HEK293 (cell line): ENCODE data around the gene ZNF460.

ENCODE experiments used
- CTCF ChIA-PET: fragments of 350-600 bp; formaldehyde crosslinking; extraction: SDS; loops from one replicate; lab custom pipeline; 2021; ENCODE audit warnings: antibody characterized with exemption; lab: Yijun Ruan, JAX
- POLR2A ChIA-PET: fragments of 300-600 bp; formaldehyde crosslinking; extraction: SDS; loops from one replicate; lab custom pipeline; 2020; ENCODE audit warnings: antibody characterized with exemption, inconsistent platforms; lab: Yijun Ruan, JAX
- H3K27ac ChIP-seq: fragments of 200-500 bp; sonication (Bioruptor generic); 2 replicates; pipeline ENCODE4 v1.5.1; 2014; ENCODE audit warnings: low read depth, low read length, control low read depth, inconsistent platforms; ENCODE audit errors: extremely low read depth
- H3K36me3 ChIP-seq, 2 experiments: fragments of 200-500 bp in 1 of 2; sonication (Bioruptor generic) in 1 of 2; 1 replicate in 1 of 2; 2 replicates in 1 of 2; pipeline ENCODE4 v1.5.1; 2014 to 2017; ENCODE audit warnings: inconsistent platforms in 2 of 2, low read length in 2 of 2; ENCODE audit not compliant: control insufficient read depth in 2 of 2, insufficient read depth in 1 of 2
- H3K4me1 ChIP-seq: fragments of 200-500 bp; sonication (Bioruptor generic); 2 replicates; pipeline ENCODE4 v1.5.1; 2014; ENCODE audit warnings: mild to moderate bottlenecking, low read length, inconsistent platforms; ENCODE audit not compliant: control insufficient read depth, insufficient read depth
- H3K4me3 ChIP-seq: 2 replicates; pipeline ENCODE4 v1.5.1; 2011; ENCODE audit warnings: low read depth, mild to moderate bottlenecking, control low read depth, low read length, moderate library complexity
- H3K9me3 ChIP-seq: fragments of 200-500 bp; sonication (Bioruptor generic); 2 replicates; pipeline ENCODE4 v1.5.1; 2014; ENCODE audit warnings: low read depth, low read length, inconsistent platforms; ENCODE audit not compliant: control insufficient read depth, insufficient read depth
- HOXC10 ChIP-seq: sonication (generic); formaldehyde crosslinking; IDR thresholded peaks from 2 replicates; pipeline ENCODE4 v1.8.1; 2023; ENCODE audit warnings: mild to moderate bottlenecking, missing genetic modification reagents
- IKZF3 ChIP-seq: fragments of 450-650 bp; IDR thresholded peaks from 2 replicates; pipeline ENCODE4 v1.5.0; 2018; ENCODE audit warnings: missing biosample characterization, mild to moderate bottlenecking, missing genetic modification characterization, moderate library complexity
- MZF1 ChIP-seq: fragments of 450-650 bp; formaldehyde crosslinking; IDR thresholded peaks from 2 replicates; pipeline ENCODE4 v1.5.1; 2017; ENCODE audit warnings: missing biosample characterization, missing genetic modification characterization, borderline replicate concordance
- OVOL3 ChIP-seq: fragments of 450-650 bp; formaldehyde crosslinking; IDR thresholded peaks from 2 replicates; pipeline ENCODE4 v1.5.1; 2016; ENCODE audit warnings: missing biosample characterization, missing genetic modification characterization
- REPIN1 ChIP-seq: fragments of 450-650 bp; formaldehyde crosslinking; IDR thresholded peaks from 2 replicates; pipeline ENCODE4 v1.5.1; 2017; ENCODE audit warnings: missing biosample characterization, missing genetic modification characterization, low read depth
- ZIC2 ChIP-seq: fragments of 450-650 bp; formaldehyde crosslinking; IDR thresholded peaks from 2 replicates; pipeline ENCODE4 v1.5.1; 2016; ENCODE audit warnings: missing biosample characterization, missing genetic modification characterization
- ZNF114 ChIP-seq: fragments of 450-650 bp; formaldehyde crosslinking; IDR thresholded peaks from 2 replicates; pipeline ENCODE4 v1.5.0; 2017; ENCODE audit warnings: missing biosample characterization, missing genetic modification characterization
- ZNF174 ChIP-seq: fragments of 450-650 bp; formaldehyde crosslinking; IDR thresholded peaks from 2 replicates; pipeline ENCODE4 v1.5.0; 2017; ENCODE audit warnings: missing biosample characterization, mild to moderate bottlenecking, missing genetic modification characterization
- ZNF211 ChIP-seq: fragments of 450-650 bp; formaldehyde crosslinking; IDR thresholded peaks from 2 replicates; pipeline ENCODE4 v1.5.1; 2016; ENCODE audit warnings: low read depth, missing biosample characterization, missing genetic modification characterization
- ZNF433 ChIP-seq: fragments of 450-650 bp; formaldehyde crosslinking; IDR thresholded peaks from 2 replicates; pipeline ENCODE4 v1.5.1; 2016; ENCODE audit warnings: missing biosample characterization, missing genetic modification characterization, low read depth
- ZNF473 ChIP-seq: fragments of 450-650 bp; formaldehyde crosslinking; IDR thresholded peaks from 2 replicates; pipeline ENCODE4 v1.5.1; 2017; ENCODE audit warnings: missing biosample characterization, missing genetic modification characterization
- ZNF514 ChIP-seq: fragments of 450-650 bp; formaldehyde crosslinking; IDR thresholded peaks from 2 replicates; pipeline ENCODE4 v1.5.1; 2016; ENCODE audit warnings: missing biosample characterization, missing genetic modification characterization
- ZNF530 ChIP-seq: fragments of 450-650 bp; formaldehyde crosslinking; IDR thresholded peaks from 2 replicates; pipeline ENCODE4 v1.5.1; 2016; ENCODE audit warnings: low read depth, missing biosample characterization, missing genetic modification characterization
- ZNF623 ChIP-seq: fragments of 450-650 bp; formaldehyde crosslinking; IDR thresholded peaks from 2 replicates; pipeline ENCODE4 v1.5.1; 2016; ENCODE audit warnings: missing biosample characterization, missing genetic modification characterization
- ZNF791 ChIP-seq: fragments of 450-650 bp; formaldehyde crosslinking; IDR thresholded peaks from 2 replicates; pipeline ENCODE4 v1.5.1; 2016; ENCODE audit warnings: missing biosample characterization, missing genetic modification characterization
- TF ChIP-seq, protein P1 (sequence below): fragments of 450-650 bp; formaldehyde crosslinking; IDR thresholded peaks from 2 replicates; pipeline ENCODE4 v1.5.1; 2016; ENCODE audit warnings: missing biosample characterization, missing genetic modification characterization
- TF ChIP-seq, protein P2 (sequence below): fragments of 450-650 bp; IDR thresholded peaks from 2 replicates; pipeline ENCODE4 v1.5.1; 2018; ENCODE audit warnings: missing biosample characterization, missing genetic modification characterization
- TF ChIP-seq, protein P3 (sequence below): fragments of 450-650 bp; formaldehyde crosslinking; IDR thresholded peaks from 2 replicates; pipeline ENCODE4 v1.5.1; 2016; ENCODE audit warnings: missing biosample characterization, missing genetic modification characterization, borderline replicate concordance
- TF ChIP-seq, protein P4 (sequence below): fragments of 450-650 bp; formaldehyde crosslinking; conservative IDR thresholded peaks from 2 replicates; pipeline ENCODE4 v1.5.1; 2016; ENCODE audit warnings: low read depth, missing biosample characterization, missing genetic modification characterization

The ZNF460 gene

DNA sequence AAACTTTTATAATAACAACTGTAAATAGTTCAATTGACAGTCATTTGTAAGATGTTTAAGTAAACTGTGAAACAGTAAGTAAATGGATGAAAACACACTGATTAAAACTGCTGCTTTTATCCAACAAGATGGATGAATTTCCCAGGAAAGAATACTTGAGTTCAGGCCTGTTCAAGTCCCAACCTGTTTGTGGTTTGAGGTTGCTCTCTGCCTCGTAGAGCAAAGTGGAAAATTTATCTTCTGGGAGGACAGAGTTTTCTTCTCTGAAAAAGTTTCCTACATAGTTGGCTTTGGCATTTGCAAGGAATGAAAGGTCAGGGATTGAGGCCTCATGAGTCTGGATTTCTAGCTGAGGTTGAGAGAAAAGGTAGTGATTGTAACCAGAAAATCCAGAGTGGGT lies 24.8 kb downstream of the ZNF460 start:
- CTCF ChIA-PET: no interaction called here
- Histone ChIP-seq H3K4me3 (no peak overlapping the region), H3K9me3 (no peaks in the 10 kb centered on the region), H3K36me3 (peaks cover 22 to 26% of the 10 kb centered on the region in 2 experiments), H3K27ac (no peak overlapping the region), H3K4me1 (peaks cover 6% of the 10 kb centered on the region)
- TF ChIP-seq ZNF623 (tag by site-specific recombination) (no peak), ZNF530 (tag by site-specific recombination) (no peak), OVOL3 (no peak), MZF1 (tag by site-specific recombination) (no peak), ZNF514 (tag by site-specific recombination) (no peak)
- TF ChIP-seq, protein P1, sequence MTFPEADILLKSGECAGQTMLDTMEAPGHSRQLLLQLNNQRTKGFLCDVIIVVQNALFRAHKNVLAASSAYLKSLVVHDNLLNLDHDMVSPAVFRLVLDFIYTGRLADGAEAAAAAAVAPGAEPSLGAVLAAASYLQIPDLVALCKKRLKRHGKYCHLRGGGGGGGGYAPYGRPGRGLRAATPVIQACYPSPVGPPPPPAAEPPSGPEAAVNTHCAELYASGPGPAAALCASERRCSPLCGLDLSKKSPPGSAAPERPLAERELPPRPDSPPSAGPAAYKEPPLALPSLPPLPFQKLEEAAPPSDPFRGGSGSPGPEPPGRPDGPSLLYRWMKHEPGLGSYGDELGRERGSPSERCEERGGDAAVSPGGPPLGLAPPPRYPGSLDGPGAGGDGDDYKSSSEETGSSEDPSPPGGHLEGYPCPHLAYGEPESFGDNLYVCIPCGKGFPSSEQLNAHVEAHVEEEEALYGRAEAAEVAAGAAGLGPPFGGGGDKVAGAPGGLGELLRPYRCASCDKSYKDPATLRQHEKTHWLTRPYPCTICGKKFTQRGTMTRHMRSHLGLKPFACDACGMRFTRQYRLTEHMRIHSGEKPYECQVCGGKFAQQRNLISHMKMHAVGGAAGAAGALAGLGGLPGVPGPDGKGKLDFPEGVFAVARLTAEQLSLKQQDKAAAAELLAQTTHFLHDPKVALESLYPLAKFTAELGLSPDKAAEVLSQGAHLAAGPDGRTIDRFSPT (tag by site-specific recombination): no peak
- POLR2A ChIA-PET: interaction anchor here (0.7 kb wide), 1 partner anchor 52 kb away, joined by 6 read pairs; no protein-coding TSS in a partner anchor

DNA sequence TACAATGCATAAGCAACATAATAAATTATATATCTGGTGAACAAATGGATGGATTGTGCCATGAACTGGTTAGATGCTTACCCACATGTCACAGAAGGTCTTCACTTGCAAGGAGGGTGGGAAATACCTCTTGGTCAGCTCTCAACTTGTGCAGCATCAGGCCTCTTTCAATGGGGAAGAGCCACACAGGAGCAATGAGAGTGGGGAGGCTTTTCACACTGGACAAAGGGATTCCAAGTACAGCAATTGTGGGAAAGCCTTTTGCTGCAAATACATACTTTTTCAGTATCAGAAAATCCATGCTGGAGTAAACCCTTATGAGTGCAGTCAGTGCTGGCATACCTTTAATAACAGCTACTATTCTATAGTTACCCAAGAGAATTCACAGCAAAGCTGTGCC lies 28.2 kb downstream of the ZNF460 start:
- Histone ChIP-seq H3K9me3 (no peaks in the 10 kb centered on the region), H3K4me1 (no peaks in the 10 kb centered on the region), H3K4me3 (no peak overlapping the region), H3K27ac (no peak overlapping the region), H3K36me3 (peaks cover 0 to 13% of the 10 kb centered on the region in 2 experiments; a peak in 1 of 3 replicates)
- CTCF ChIA-PET: no interaction called here
- POLR2A ChIA-PET: no interaction called here
- TF ChIP-seq, protein P2, sequence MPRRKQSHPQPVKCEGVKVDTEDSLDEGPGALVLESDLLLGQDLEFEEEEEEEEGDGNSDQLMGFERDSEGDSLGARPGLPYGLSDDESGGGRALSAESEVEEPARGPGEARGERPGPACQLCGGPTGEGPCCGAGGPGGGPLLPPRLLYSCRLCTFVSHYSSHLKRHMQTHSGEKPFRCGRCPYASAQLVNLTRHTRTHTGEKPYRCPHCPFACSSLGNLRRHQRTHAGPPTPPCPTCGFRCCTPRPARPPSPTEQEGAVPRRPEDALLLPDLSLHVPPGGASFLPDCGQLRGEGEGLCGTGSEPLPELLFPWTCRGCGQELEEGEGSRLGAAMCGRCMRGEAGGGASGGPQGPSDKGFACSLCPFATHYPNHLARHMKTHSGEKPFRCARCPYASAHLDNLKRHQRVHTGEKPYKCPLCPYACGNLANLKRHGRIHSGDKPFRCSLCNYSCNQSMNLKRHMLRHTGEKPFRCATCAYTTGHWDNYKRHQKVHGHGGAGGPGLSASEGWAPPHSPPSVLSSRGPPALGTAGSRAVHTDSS (tag by site-specific recombination): no peak
- no peak for TF ChIP-seq ZNF114 (tag by site-specific recombination)
- TF ChIP-seq, protein P3, sequence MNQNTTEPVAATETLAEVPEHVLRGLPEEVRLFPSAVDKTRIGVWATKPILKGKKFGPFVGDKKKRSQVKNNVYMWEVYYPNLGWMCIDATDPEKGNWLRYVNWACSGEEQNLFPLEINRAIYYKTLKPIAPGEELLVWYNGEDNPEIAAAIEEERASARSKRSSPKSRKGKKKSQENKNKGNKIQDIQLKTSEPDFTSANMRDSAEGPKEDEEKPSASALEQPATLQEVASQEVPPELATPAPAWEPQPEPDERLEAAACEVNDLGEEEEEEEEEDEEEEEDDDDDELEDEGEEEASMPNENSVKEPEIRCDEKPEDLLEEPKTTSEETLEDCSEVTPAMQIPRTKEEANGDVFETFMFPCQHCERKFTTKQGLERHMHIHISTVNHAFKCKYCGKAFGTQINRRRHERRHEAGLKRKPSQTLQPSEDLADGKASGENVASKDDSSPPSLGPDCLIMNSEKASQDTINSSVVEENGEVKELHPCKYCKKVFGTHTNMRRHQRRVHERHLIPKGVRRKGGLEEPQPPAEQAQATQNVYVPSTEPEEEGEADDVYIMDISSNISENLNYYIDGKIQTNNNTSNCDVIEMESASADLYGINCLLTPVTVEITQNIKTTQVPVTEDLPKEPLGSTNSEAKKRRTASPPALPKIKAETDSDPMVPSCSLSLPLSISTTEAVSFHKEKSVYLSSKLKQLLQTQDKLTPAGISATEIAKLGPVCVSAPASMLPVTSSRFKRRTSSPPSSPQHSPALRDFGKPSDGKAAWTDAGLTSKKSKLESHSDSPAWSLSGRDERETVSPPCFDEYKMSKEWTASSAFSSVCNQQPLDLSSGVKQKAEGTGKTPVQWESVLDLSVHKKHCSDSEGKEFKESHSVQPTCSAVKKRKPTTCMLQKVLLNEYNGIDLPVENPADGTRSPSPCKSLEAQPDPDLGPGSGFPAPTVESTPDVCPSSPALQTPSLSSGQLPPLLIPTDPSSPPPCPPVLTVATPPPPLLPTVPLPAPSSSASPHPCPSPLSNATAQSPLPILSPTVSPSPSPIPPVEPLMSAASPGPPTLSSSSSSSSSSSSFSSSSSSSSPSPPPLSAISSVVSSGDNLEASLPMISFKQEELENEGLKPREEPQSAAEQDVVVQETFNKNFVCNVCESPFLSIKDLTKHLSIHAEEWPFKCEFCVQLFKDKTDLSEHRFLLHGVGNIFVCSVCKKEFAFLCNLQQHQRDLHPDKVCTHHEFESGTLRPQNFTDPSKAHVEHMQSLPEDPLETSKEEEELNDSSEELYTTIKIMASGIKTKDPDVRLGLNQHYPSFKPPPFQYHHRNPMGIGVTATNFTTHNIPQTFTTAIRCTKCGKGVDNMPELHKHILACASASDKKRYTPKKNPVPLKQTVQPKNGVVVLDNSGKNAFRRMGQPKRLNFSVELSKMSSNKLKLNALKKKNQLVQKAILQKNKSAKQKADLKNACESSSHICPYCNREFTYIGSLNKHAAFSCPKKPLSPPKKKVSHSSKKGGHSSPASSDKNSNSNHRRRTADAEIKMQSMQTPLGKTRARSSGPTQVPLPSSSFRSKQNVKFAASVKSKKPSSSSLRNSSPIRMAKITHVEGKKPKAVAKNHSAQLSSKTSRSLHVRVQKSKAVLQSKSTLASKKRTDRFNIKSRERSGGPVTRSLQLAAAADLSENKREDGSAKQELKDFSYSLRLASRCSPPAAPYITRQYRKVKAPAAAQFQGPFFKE (tag by site-specific recombination): no peak
- TF ChIP-seq HOXC10 (CRISPR knock-in tag): no peak
- no peak for TF ChIP-seq REPIN1 (tag by site-specific recombination)
- TF ChIP-seq, protein P4, sequence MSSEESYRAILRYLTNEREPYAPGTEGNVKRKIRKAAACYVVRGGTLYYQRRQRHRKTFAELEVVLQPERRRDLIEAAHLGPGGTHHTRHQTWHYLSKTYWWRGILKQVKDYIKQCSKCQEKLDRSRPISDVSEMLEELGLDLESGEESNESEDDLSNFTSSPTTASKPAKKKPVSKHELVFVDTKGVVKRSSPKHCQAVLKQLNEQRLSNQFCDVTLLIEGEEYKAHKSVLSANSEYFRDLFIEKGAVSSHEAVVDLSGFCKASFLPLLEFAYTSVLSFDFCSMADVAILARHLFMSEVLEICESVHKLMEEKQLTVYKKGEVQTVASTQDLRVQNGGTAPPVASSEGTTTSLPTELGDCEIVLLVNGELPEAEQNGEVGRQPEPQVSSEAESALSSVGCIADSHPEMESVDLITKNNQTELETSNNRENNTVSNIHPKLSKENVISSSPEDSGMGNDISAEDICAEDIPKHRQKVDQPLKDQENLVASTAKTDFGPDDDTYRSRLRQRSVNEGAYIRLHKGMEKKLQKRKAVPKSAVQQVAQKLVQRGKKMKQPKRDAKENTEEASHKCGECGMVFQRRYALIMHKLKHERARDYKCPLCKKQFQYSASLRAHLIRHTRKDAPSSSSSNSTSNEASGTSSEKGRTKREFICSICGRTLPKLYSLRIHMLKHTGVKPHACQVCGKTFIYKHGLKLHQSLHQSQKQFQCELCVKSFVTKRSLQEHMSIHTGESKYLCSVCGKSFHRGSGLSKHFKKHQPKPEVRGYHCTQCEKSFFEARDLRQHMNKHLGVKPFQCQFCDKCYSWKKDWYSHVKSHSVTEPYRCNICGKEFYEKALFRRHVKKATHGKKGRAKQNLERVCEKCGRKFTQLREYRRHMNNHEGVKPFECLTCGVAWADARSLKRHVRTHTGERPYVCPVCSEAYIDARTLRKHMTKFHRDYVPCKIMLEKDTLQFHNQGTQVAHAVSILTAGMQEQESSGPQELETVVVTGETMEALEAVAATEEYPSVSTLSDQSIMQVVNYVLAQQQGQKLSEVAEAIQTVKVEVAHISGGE: no peak
- no peak for TF ChIP-seq ZNF791 (tag by site-specific recombination)
- TF ChIP-seq IKZF3 (tag by site-specific recombination): no peak
- TF ChIP-seq ZNF433 (tag by site-specific recombination): no peak
- no peak for TF ChIP-seq ZNF211 (tag by site-specific recombination)
- no peak for TF ChIP-seq ZNF174 (tag by site-specific recombination)
- no peak for TF ChIP-seq ZNF473 (tag by site-specific recombination)
- no peak for TF ChIP-seq ZIC2 (tag by site-specific recombination)
